Hematopoietic multipotent progenitor cell (in vitro differentiated cells): ENCODE measurements around the gene VAMP3. TPM values are rescaled to one million over a fixed set of nuclear protein-coding genes. Genes with fewer than 3 reads are reported as not detected.

ENCODE experiments used
- DNase-seq, 3 donors: peaks; one replicate each; pipeline ENCODE4 v3.0.0-alpha.2; 2011 to 2015; ENCODE audit warnings: low read depth in 2 of 3, low spot score in 2 of 3
- total RNA-seq: library from RNA; depleted of rRNA; stranded (reverse); fragments of >200 nt; gene quantifications from one replicate; pipeline ENCODE4 v1.2.3, GENCODE V29; 2012

The VAMP3 gene
- 21.8 TPM for total RNA-seq

- peak; percentile 70 to 85 (median 82) for DNase-seq
Observed at GRCh38 chr1:7770997-7771822, at the start of gene VAMP3. Gene VAMP3, plus strand, starts transcription at chr1:7771296. Its CDS starts 88 bp downstream, at chr1:7771384.

- no peak for DNase-seq
Observed at GRCh38 chr1:7721940-7722669, 49.0 kb upstream of the VAMP3 start.

- no peak for DNase-seq
Observed at GRCh38 chr1:7722670-7723012, 48.5 kb upstream of the VAMP3 start.

GRCh38 chr1:7726623-7727022, 44.5 kb upstream of the VAMP3 start:
- DNase-seq: peak in 2 of 3 donors; percentile 13 to 39

- DNase-seq: no peak
Observed at GRCh38 chr1:7727809-7728471, 43.2 kb upstream of the VAMP3 start.

GRCh38 chr1:7729761-7730160, 41.3 kb upstream of the VAMP3 start:
- no peak for DNase-seq

GRCh38 chr1:7732331-7732730, 38.8 kb upstream of the VAMP3 start:
- no peak for DNase-seq

GRCh38 chr1:7733276-7733675, 37.8 kb upstream of the VAMP3 start:
- no peak for DNase-seq

GRCh38 chr1:7738044-7738443, 33.1 kb upstream of the VAMP3 start:
- no peak for DNase-seq

- DNase-seq: no peak
Observed at GRCh38 chr1:7743346-7743745, 27.8 kb upstream of the VAMP3 start.

- DNase-seq: no peak
Observed at GRCh38 chr1:7744882-7745281, 26.2 kb upstream of the VAMP3 start.

- DNase-seq: no peak
Observed at GRCh38 chr1:7745783-7746182, 25.3 kb upstream of the VAMP3 start.

GRCh38 chr1:7747605-7748004, 23.5 kb upstream of the VAMP3 start:
- no peak for DNase-seq

GRCh38 chr1:7749126-7749525, 22.0 kb upstream of the VAMP3 start:
- no peak for DNase-seq

- DNase-seq: no peak
Observed at GRCh38 chr1:7751174-7751573, 19.9 kb upstream of the VAMP3 start.

GRCh38 chr1:7752512-7753417, 18.3 kb upstream of the VAMP3 start:
- peak in 2 of 3 donors; percentile 51 to 73 for DNase-seq

GRCh38 chr1:7753641-7754040, 17.5 kb upstream of the VAMP3 start:
- DNase-seq: no peak

GRCh38 chr1:7754234-7754633, 16.9 kb upstream of the VAMP3 start:
- DNase-seq: no peak

GRCh38 chr1:7755448-7755847, 15.6 kb upstream of the VAMP3 start:
- DNase-seq: peak in 2 of 3 donors; percentile 41 to 77

GRCh38 chr1:7760245-7760644, 10.9 kb upstream of the VAMP3 start:
- DNase-seq: no peak

- DNase-seq: no peak
Observed at GRCh38 chr1:7761103-7761502, 10.0 kb upstream of the VAMP3 start.
